ENCODE results near the gene CDKN2B-AS1. TPM values are rescaled to one million over a fixed set of nuclear protein-coding genes. Genes with fewer than 3 reads are reported as not detected.
A peak's percentile ranks its signal among the peaks of the same experiment; 100 is the strongest.

Gene CDKN2B-AS1
- total RNA-seq, 1 donor: 12.9 TPM

- DNase-seq (ENCODE audit: low read depth): no peak
- TF ChIP-seq CTCF (IDR thresholded peaks at IDR 0.05; ENCODE audit: insufficient read depth, low read length): no peak
- no peak overlapping the region for H3K4me3 ChIP-seq (ENCODE audit: low read depth, low read length)
Measured at GRCh38 chr9:22107202-22108045, 112.8 kb downstream of the CDKN2B-AS1 start.

GRCh38 chr9:22108581-22109370 is 114.2 kb downstream of the CDKN2B-AS1 start:
- DNase-seq (ENCODE audit: low read depth): no peak
- H3K4me3 ChIP-seq (ENCODE audit: low read depth, low read length): no peak overlapping the region
- TF ChIP-seq CTCF (IDR thresholded peaks at IDR 0.05; ENCODE audit: insufficient read depth, low read length): no peak

- no peak overlapping the region for H3K4me3 ChIP-seq (ENCODE audit: low read depth, low read length)
- DNase-seq (ENCODE audit: low read depth): no peak
- TF ChIP-seq CTCF (IDR thresholded peaks at IDR 0.05; ENCODE audit: insufficient read depth, low read length): no peak
Measured at GRCh38 chr9:22111176-22111953, 116.8 kb downstream of the CDKN2B-AS1 start.

- no peak for TF ChIP-seq CTCF (IDR thresholded peaks at IDR 0.05; ENCODE audit: insufficient read depth, low read length)
- H3K4me3 ChIP-seq (ENCODE audit: low read depth, low read length): no peak overlapping the region
Measured at GRCh38 chr9:22111954-22112247, 117.3 kb downstream of the CDKN2B-AS1 start.

GRCh38 chr9:22112870-22113821 is 118.6 kb downstream of the CDKN2B-AS1 start:
- TF ChIP-seq CTCF (IDR thresholded peaks at IDR 0.05; ENCODE audit: insufficient read depth, low read length): no peak
- DNase-seq (ENCODE audit: low read depth): no peak
- H3K4me3 ChIP-seq (ENCODE audit: low read depth, low read length): no peak overlapping the region

More at GRCh38 chr9:22111954-22112247, 117.3 kb downstream of the CDKN2B-AS1 start:
- DNase-seq (ENCODE audit: low read depth): peak; percentile 85

GRCh38 chr9:22114956-22115355 is 120.4 kb downstream of the CDKN2B-AS1 start:
- no peak for DNase-seq (ENCODE audit: low read depth)
- TF ChIP-seq CTCF (IDR thresholded peaks at IDR 0.05; ENCODE audit: insufficient read depth, low read length): no peak
- H3K4me3 ChIP-seq (ENCODE audit: low read depth, low read length): no peak overlapping the region

All from fibroblast of the aortic adventitia (primary cell).